GM18502 (cell line): Measurements from ENCODE around the gene UBXN10.
"Not testable (repeated sequence)": the region's sequence is repeated elsewhere in the genome, so short reads cannot be mapped to it uniquely, and the experiment has no call there.

ENCODE experiments used
- ATAC-seq: cut with Tn5 transposase; IDR thresholded peaks from one replicate; pipeline ENCODE4 v1.9.1; 2021; ENCODE audit warnings: mild to moderate bottlenecking; ENCODE audit not compliant: unreplicated experiment, poor library complexity

The UBXN10 gene

DNA sequence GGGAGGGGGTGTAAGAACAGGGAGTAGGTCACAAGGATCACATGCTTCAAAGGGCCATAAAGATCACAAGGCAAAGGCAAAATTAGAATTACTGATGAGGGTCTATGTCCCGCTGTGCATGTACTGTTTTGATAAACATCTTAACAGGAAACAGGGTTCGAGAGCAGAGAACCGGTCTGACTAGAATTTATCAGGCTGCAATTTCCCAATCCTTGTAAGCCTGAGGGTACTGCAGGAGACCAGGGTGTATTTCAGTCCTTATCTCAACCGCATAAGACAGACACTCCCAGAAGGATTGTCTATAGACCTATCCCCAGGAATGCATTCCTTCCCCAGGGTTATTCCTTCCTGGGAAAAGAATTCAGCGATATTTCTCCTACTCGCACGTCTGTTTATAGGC, 46.7 kb downstream of the UBXN10 start:
- ATAC-seq, result not testable (repeated sequence)

DNA sequence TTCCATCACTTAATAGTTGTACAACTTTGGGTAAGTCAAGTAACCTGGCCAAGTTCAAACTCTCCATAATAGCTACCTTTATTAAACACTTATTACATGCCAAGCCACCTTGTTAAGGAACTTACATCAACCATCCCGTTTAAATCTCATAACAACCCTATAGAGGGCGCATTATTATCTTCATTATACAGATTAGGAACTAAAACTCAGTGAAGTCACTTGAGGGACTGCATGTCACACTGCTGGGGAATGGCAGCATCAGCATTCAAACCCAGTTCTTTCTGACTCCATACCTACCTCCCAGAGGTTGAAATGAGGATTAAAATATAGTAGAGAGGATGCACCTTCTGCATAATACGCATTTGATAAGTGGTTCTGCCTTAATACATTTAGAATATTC, 47.5 kb downstream of the UBXN10 start:
- no peak for ATAC-seq

DNA sequence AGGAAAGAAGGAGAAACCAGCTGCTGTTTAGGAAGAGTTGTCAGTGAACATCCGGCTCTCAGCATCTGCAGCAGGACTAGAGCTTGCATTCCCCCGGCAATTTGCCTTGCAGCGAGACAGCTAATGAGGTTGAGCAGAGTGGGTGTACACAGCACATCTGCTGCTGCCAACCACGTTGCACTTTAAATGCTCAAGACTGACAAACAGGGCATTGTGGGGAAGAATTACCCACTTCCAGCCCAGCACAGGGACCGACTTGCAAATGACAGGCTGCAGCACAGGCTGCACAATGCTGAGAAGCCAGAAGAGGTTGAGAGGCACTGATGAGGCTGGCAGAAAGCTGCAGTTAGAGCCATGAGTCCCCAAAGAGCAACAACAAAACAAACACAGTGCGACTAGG, 48.0 kb downstream of the UBXN10 start:
- ATAC-seq, result no peak

DNA sequence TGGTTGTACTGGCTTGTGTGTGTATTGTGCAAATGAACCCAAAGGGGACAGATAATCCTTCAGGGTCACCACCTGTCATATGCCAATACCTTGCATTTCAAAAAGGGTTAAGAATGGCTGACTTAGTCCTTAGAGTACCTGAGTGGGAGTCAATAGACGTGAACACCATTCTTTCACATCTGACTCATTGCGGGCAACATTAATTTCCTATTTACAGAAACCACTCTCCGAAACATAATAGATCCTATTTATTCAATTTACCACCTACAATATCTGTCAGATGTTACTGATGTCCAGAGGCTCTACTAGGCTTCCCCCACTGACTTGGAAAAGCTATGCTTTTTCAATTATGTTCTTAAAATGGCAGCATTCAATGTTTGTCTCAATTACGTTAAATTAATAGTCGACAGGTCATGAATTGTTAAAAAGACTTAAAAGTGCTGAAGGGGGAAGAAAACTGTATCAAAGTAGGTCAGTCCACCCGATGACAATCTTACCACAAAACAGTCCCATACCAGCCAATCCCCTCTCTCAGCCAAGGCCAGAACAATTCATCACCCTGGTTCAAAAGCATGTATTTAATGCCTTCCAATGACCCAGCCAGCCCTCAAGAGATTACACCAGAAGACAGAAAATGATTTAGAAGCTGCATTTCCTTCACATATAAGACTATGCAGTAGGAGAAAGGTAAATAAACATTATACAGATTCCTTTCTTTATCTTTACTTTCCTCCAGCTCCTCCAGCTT, 49.1 kb downstream of the UBXN10 start:
- no peak for ATAC-seq

DNA sequence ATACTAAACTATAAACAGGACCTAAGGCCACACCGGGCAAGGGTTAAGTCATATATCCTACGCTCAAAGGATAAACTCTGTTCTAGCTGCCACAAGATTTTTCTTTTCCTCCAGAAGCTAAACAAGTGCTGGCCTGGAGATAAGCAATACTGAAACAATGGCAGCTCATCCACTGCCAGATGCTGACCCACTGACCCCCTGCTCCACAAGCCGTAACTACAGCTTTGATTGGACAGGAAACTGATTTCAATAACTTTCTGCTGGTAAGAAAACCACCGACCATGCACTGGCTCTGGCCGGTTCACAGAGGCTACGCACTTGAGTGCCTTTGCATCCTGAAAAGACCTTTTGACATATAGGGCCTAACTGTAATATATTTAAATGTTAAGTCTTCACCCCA, 51.8 kb downstream of the UBXN10 start:
- ATAC-seq, result no peak

DNA sequence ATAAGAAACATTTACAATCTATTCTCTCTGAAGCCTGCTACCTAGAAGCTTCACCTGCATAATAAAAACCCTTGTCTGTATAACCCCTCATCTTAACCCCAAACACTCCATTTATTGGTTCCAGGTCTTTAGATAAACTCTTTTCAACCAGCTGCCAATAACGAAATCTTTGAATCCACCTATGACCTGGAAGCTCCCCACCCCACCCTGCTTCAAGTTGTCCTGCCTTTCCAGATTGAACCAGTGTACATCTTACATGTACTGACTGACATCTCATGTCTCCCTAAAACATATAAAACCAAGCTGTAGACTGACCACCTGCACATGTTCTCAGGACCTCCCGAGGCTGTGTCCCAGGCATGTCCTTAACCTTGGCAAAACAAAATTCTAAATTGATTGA, 54.1 kb downstream of the UBXN10 start:
- no peak for ATAC-seq

DNA sequence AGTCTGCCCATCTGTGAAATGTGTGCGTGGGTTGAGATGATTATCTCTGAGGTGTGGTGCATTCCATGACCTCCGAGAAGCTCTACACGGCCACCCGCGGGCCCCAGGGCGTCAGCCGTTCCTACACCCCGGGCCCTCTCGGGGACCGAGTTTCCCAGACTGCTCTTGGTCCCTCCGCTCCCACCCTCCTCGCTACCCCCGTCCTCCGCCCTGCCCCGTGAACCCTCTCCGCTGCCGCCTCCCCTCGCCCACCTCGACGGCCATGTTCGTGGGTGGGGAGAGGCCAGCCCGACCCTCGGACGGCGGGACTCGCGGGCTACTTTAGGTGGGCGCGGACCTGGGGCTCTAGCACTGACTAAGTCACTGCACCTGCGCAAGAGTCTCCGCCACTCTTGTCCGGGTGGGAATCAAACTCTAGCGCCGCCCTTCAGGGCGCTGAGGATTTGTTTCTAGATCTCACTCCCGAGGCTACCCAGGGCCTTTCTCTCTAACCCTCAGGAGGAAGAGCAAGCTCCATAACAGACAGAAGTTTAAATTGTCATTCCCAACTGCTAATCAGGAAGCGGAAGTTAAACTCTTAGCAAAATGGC, 57.1 kb downstream of the UBXN10 start:
- no peak for ATAC-seq
